ENCODE results near the gene TET3. TPM values are rescaled to one million over a fixed set of nuclear protein-coding genes. Genes with fewer than 3 reads are reported as not detected.
A peak's percentile ranks its signal among the peaks of the same experiment; 100 is the strongest.

Gene TET3
- total RNA-seq, 3 donors from 2014 or later = 16.6 to 28.7 (median 21.9) TPM

DNA sequence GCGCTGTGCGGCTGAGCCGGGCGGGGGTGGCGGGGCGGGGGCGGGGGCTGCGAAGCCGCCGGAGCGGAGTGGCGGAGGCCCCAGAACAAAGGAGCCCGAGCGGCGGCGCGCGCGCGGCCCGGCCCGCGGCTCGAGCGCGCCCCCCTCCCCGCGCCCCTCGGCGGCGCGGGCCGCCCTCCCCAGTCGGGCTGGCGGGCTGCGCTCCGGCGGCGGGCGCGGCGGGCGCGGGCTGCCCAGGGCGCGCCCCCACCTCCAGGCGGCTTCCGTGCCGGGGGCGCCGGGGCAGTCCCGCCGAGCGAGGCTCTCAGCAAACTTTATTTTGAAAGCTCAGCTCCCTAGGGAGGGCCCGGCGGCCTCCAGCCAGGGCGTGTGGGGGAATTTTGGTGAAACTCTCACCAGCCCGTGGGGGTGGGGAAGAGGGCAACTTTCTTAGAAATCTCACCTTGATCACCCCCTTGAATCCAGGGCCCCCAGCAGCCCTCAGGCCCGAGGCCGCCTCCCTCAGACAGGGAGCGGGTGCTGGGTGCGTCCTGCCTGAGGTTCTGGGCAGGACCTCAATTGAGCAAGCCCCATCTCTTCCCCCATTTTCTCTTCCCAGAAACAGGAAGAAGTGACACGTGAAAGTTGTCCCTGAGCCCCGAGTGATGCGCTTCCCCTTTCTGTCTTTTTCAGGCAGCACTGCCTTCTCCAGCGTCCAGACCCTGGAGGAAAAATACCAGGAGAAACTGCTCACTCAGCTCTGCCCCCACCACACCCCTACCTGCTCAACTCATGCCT, 786 bp downstream of the TET3 start:
- no peaks in the 10 kb centered on the region for H3K36me3 ChIP-seq (ENCODE audit: low read depth)
- TF ChIP-seq, protein P1, sequence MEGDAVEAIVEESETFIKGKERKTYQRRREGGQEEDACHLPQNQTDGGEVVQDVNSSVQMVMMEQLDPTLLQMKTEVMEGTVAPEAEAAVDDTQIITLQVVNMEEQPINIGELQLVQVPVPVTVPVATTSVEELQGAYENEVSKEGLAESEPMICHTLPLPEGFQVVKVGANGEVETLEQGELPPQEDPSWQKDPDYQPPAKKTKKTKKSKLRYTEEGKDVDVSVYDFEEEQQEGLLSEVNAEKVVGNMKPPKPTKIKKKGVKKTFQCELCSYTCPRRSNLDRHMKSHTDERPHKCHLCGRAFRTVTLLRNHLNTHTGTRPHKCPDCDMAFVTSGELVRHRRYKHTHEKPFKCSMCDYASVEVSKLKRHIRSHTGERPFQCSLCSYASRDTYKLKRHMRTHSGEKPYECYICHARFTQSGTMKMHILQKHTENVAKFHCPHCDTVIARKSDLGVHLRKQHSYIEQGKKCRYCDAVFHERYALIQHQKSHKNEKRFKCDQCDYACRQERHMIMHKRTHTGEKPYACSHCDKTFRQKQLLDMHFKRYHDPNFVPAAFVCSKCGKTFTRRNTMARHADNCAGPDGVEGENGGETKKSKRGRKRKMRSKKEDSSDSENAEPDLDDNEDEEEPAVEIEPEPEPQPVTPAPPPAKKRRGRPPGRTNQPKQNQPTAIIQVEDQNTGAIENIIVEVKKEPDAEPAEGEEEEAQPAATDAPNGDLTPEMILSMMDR (IDR thresholded peaks at IDR 0.05) = no peak
- H3K4me1 ChIP-seq (ENCODE audit: low read depth) = peaks cover 47% of the 10 kb centered on the region
- intact Hi-C loops (cut with DNase I, micrococcal nuclease) = no loop called here
- ATAC-seq (no peak), DNase-seq (peak; percentile 54 to 76 (median 70))
- peak overlapping the region; percentile 56 for H3K4me3 ChIP-seq
- no peaks in the 10 kb centered on the region for H3K9me3 ChIP-seq

DNA sequence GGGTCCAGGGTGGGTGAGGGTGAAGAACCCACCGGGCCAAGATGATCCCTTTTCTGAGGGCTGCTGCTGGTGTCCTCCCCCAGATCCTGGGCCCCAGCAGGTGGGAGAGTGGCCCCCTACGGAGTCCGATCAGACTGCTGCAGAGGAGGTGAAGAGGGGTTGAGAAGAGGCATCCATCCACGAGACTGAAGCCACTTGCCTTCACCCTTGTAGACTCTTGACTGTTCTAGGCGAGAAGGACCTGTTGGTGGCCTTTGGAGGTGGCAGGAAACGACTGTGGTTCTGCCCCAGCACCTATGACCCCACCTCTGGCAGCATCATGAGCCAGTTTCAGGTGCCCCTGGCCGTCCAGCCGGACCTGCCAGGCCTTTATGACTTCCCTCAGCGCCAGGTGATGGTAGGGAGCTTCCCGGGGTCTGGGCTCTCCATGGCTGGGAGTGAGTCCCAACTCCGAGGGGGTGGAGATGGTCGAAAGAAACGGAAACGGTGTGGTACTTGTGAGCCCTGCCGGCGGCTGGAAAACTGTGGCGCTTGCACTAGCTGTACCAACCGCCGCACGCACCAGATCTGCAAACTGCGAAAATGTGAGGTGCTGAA, 1.5 kb downstream of the TET3 start:
- ATAC-seq (no peak), DNase-seq (peak; percentile 34 to 63 (median 53))
- Histone ChIP-seq H3K4me3 (no peak overlapping the region), H3K4me1 (ENCODE audit: low read depth) (peaks cover 42% of the 10 kb centered on the region), H3K36me3 (ENCODE audit: low read depth) (no peaks in the 10 kb centered on the region), H3K9me3 (no peaks in the 10 kb centered on the region)
- TF ChIP-seq, protein P1 (IDR thresholded peaks at IDR 0.05) = no peak
- intact Hi-C loops (cut with DNase I, micrococcal nuclease) = no loop called here

DNA sequence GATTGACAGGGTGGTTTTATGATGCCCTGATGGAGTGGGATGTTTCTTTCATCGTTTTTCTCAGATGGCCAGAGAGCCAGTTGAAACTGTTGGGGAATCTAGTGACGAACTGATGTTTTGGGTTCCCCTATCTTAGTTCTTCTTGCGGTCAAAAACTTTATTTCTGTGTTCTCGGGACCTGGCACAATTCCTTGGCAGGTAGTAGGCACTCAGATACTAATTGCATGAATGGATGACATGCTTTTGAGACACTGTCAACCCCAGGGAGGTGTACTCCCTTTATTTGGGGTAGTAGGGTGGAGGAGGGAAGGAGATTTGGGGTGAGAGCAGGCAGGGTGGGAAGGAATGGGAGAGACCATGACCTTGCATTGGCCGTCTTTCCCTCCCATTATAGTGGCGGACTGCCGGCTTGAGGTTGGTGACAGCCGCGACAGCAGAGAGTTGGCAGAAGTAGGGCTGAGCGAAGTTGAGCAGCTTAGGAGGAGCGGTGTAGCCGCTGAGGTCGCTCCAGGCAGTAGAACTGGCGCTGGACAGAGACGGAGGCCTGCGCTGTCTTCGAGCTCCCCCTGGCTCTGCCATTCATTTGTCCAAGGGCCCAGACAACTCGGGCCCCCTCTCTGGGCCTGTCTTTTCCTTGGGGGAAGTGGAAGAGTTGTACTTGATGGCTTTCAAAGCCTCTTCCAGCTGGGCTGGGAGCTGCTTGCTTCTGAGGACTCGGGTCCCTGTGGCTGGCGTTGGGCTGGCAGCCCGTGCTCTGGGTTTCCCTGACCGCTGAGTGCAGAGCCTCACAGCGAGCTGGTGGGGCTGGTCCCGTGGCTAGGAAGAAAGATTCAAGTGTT, 2.6 kb downstream of the TET3 start:
- Histone ChIP-seq H3K4me3 (no peak overlapping the region), H3K36me3 (ENCODE audit: low read depth) (no peaks in the 10 kb centered on the region), H3K9me3 (no peaks in the 10 kb centered on the region), H3K4me1 (ENCODE audit: low read depth) (peaks cover 33% of the 10 kb centered on the region)
- intact Hi-C loops (cut with DNase I, micrococcal nuclease) = no loop called here
- ATAC-seq = peak; percentile 40
- peak; percentile 72 to 76 (median 73) for DNase-seq
- TF ChIP-seq, protein P1 (IDR thresholded peaks at IDR 0.05) = peak; percentile 15

DNA sequence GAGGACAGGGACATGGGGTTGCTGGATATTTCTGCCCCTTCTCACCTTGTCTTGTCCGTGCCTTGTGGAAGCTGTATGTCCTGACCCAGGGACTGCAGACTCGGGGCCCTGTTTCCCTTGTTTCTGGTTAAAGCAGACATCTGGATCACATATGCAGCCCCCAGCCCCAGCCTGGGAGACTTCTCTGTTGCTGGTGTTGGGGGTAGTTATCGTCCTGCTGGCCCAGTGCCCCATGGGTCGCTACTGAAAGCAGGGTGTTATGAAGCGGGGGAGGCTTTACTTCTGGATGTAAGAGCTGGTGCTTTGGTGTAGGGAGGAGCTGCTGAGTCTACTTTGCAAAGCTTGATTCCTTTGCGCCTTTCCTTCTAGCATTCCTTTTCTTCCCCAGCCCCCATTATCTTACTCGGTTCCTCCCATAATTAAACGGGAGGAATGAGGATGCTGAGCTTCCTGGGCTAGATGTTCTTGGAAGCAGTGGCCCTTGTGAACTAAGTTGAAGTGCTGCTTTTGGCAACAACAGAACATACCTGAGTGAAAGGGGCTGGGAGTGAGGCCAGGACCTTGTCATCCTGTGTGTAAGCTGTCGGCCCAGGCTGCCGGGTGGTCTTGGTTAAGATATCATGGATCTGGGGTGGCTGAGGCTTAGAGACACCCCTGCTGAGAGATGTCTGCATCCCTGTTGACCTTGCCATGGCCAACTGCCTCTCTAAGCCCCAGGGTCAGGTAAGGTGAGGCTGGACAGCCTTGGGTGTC, 3.4 kb downstream of the TET3 start:
- no peak for ATAC-seq
- Histone ChIP-seq H3K9me3 (no peaks in the 10 kb centered on the region), H3K4me1 (ENCODE audit: low read depth) (peaks cover 27% of the 10 kb centered on the region), H3K4me3 (no peak overlapping the region), H3K36me3 (ENCODE audit: low read depth) (no peaks in the 10 kb centered on the region)
- TF ChIP-seq, protein P1 (IDR thresholded peaks at IDR 0.05) = no peak
- intact Hi-C loops (cut with DNase I, micrococcal nuclease) = no loop called here
- DNase-seq = no peak

DNA sequence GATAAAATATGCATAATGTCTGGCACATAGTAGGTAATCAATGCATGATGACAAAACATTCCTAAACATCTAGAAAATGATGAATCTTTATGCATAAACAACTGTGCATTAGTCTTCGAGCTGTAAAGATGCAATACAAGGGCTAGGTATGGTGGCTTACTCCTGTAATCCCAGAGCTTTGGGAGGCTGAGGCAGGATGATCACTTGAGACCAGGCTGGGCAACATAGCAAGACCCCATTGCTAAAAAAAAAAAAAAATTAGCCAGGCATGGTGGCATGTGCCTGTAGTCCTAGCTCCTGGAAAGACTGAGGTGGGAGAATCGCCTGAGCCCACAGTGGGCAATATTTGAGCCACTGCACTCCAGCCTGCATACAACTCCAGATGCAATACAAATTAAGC, 5.3 kb downstream of the TET3 start:
- Histone ChIP-seq H3K36me3 (ENCODE audit: low read depth) (no peaks in the 10 kb centered on the region), H3K4me3 (no peak overlapping the region), H3K9me3 (no peaks in the 10 kb centered on the region), H3K4me1 (ENCODE audit: low read depth) (peaks cover 22% of the 10 kb centered on the region)
- DNase-seq = no peak
- TF ChIP-seq, protein P1 (IDR thresholded peaks at IDR 0.05) = no peak
- intact Hi-C loops (cut with DNase I, micrococcal nuclease) = no loop called here
- no peak for ATAC-seq
